G401.6 (cell line): Measurements from ENCODE around the gene UBL3.

Experiments used
- FAIRE-seq: peaks from 2 replicates; lab custom pipeline; 2012; peaks lifted over from hg19 to GRCh38; lab: Jason Lieb, UNC

The UBL3 gene

DNA sequence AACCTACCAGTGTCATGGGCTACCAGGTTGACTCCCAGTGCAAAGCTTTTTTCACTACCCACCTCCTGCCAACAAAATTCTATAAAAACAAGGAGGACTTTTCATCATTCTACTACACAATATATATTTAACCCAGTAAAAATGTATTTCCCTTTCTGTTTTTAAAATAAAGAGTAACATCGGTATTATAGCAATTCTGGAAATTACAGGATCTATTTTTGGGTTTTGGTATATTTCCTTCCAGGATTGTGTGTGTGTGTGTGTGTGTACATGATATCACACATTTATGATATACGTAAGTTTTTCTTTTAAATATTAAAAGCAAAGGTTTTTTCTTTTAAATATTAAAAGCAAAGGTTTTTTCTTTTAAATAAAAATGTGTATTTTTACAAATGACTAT lies 6.0 kb upstream of the UBL3 start:
- FAIRE-seq = no peak

DNA sequence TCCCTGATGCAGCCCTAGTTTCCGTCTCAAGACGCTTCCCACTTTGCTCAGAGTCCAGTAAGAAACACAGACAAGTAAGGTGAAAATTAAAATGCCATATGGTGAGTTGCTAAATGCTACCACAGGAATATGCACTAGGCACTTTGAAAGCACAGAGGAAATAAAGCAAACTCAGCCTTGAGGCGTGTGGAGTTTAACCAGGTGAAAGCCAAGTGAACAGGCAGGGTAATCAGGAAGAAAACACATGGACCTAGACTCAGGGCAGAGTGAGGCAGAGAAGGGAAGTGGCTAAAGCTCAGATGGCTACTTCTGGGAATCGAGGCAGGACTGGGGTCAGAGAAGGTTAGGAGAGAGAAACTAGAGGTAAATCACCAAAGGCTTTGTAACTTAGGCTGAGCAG lies 5.4 kb upstream of the UBL3 start:
- FAIRE-seq = no peak

DNA sequence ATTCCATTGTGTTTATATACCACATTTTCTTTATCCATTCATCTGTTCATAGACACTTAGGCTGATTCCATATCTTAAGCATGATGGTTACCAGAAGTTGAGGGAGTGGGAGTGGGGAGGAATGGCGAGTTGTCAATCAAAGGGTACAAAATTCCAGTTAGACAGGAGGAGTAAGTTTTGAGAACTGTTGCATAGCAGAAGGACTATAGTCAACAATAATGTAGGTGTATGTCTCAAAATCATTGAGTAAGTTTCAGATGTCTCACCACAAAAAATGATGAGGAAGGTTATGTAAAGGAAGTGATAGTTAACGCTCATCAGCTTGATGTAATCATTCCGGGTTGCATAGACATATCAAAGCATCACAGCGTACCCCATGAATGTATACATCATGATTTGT lies 4.6 kb upstream of the UBL3 start:
- no peak for FAIRE-seq

DNA sequence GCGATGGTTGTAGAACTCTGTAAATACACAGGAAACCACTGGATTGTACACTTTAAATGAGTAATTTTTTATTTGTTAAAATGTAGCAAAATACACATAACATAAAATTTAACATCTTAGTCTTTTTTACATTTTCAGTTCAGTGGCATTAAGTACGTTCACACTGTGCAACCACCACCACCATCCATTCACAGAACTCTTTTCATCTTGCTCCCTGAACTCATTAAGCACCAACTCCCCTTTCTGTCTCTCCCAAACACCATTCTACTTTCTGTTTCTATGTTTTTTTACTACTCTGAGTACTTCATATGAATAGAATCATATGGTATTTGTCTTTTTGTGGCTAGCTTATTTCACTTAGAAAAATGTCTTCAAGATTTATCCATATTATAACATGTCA lies 2.7 kb upstream of the UBL3 start:
- FAIRE-seq = no peak

DNA sequence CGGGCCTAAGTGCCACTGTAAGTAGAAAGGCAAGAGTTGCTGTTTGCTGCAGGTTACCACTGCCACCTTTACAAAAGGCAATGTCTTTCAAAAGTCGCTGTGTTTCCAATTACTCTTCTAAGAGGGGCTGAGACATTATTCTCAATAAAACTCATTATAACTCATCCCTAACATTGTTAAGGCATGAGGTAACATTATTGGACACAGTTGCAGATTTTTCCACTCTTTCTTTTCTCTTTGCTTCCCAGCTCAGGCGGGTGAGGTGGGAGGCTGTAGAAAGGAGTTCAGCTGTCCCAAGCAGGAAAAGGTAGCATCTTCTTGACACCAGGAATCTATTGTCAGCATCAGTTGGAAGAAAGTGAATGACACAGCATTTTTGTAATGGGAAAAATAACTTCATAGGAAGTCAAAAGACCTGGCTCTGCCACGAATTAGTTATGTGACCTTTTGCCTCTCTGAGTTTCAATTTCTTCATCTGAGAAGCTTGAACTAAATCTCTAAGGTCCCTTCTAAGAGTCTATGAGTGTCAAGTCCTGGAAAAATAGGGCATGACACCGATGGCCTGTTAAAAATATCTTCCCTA lies 2.1 kb upstream of the UBL3 start:
- FAIRE-seq = no peak

DNA sequence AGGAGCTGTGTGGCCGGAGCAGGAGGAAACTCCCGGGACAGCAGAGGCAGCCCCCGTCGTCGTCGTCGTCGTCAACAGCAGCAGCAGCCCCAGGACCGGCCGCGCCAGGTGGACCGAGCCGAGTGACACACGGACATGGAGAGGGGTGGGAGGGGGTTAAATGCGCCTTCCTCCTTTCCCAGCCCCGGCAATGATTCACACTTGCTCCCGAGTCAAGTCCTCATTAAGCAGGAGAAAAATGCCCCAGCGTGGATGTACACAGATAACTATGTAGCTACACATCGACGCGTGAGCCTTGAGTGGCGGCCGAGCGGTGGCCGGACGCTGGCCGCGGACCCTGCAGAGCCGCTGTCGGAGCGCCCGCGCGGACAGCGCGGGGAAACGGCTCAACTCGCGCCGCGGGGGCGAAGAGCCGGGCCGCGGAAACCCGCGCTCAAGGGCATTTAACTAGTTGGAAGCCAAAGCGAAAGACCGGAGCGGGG lies 645 bp downstream of the UBL3 start:
- no peak for FAIRE-seq

DNA sequence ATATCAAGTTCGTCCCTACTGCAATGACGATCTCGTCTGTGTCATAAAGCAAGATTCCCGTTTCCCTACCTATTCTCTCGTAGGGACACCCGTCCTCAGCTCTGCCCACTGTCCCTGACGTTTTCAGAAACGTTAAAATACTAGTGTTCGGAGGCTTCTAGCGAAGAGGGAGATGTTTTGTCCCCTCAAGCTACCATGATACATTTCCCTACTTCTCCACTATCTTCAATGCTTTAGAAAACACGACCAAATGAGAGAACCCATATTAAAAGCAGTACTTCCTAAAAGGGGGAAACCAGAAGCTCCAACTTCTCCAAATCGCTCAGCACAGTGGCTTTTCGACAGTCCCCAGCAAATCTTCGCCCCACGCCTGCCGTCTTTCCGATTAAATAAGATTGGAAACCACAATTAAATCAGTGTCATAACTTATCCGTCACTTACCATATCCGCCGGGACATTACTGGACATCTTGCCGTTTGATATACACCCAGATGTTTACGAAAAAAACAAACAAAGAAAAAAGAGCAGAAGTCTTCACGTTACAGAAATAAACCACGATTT lies 1.3 kb downstream of the UBL3 start:
- FAIRE-seq = no peak

DNA sequence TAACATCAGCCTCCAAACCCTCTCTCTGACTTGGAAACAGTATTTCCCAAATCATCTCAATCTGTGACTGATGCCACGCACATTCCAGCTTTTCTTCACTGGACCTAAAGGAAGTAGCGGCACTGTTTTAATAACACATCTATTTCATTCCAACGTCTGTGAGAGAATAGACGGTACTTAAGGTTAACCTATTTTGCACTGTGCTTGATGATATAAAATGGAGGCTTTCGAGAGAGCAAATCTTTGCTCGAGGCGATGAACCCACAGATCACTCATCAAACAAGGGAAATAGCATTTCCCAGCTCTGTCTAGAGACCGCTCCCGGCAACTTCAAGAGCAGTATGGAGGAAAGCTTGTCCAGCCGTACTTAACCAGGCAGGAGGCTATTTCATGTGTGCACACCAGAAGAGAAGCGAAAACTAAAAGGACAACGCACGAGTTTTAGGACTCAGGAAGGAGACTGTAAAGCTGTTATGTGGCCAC lies 2.9 kb downstream of the UBL3 start:
- FAIRE-seq = no peak

DNA sequence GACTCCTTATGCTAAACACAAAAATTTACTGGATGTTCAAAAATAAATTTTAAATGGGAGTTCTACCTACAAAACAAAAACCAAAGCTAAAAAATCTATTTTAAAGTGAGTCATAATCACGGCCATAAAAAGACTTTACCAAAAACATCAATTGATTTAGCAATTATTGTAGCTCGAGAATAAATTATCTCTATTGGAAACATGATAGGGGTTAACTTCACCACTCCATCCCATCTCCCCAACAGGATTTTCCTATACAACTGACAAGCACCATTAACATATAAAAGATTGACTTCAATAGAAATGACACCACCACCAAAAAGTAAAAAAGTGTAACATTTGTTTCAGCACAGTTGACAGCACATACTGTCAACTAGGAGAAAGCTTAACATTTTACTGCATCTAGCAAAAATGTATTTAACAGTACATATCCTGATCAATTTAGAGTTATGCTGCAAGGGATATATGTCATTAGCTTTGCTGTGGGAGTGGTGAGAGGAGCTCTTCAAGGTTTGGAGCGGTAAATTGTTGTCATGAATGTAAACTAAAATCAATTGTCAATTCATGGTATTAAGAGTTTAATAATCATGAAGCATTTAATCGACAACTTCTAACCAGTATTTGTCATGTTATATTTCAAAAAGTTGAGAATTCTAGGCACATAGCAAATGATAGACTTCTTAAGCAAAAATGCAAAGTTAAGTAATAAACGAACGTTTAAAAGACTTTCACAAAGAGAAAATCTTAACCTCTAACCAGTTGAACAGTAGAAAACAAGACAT lies 3.8 kb downstream of the UBL3 start:
- FAIRE-seq = no peak

DNA sequence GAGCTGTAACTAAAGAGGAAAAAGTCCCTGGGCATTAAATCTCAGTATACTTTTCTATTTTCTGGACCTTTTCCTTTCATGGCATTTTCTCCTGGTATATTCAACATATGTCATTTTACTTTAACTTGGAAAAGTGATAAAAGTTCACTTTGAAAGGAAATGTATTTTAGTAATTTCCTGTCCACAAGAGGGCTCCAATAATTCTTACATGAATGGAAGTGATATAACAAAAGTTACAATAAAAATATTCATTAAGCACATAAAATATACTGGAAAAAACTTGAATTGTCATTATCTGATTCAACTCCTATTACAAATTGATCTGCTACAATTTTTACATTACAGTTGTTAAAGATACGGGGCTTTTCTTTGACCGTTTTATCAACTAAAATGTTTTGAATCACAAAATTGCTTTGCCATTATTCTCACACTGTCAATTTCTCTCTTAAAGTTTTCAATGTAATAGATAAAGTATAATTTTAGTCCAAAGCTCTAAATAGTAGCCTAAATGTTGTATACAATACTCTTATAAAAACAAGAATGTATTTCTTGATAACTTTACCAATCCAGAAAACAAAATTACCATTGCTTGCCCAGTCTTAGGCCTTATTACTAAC lies 4.9 kb downstream of the UBL3 start:
- peak; percentile 91 for FAIRE-seq

DNA sequence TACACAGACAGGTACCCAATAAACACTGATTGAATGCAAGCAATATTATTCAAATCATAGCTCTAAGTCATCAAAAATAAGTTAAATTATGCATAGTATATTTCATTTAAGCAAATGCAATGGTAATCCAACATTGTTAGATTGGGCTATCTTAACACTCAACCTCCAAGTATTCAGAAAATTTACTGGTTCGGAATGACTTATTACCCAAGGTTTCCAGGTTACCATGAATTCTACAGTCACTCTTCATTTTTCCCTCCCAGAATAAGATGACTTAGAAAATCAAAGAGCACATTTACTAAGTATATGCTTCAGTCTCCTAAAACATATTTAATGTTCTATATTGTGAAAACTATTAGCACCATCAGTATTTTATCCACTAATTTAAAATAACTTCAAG lies 6.0 kb downstream of the UBL3 start:
- FAIRE-seq = no peak

DNA sequence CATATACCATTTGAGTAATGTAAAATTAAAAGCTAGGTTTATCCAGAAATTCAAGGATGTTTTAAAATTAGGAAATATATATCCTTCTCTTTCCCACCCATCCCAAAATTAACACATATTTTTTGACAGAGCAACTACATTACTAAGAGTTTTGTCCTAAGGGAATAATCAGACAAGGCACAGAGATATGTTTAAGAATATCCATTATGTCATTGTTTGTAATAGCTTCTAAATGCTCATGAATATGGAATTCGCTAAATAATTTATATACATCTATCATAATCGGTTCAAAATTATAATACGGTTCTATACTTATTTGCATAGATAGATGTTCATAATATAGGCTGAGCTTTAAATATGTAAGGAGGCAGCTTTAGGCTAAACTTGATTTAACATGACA lies 9.8 kb downstream of the UBL3 start:
- FAIRE-seq = peak; percentile 52

DNA sequence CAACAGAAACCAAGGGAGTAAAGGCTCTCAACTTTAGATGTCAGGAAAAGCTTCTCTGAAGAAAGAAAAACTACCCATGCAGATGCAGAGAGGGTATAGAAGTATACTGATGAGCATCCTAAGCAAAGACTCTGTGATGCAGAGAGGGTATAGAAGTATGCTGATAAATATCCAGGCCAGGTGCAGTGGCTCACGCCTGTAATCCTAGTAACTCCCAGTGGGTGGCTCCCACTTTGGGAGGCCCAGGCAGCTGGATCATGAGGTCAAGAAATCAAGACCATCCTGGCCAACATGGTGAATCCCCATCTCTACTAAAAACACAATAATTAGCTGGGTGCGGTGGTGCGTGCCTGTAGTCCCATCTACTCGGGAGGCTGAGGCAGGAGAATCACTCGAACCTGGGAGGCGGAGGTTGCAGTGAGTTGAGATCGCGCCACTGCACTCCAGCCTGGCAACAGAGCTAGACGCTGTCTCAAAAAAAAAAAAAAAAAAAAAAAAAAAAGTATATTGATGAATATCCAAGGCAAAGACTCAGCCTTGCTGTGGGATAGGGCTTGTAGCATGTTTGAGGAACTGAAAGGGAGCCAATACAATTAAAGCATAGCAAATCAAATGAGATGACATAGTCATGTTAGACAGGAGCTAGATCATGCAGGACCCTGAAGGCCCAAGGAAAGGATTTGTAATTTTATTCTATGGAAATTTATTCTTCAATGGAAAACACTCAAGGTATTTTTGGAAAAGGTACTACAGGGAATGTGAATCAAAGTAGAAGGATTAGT lies 14.9 kb downstream of the UBL3 start:
- no peak for FAIRE-seq

DNA sequence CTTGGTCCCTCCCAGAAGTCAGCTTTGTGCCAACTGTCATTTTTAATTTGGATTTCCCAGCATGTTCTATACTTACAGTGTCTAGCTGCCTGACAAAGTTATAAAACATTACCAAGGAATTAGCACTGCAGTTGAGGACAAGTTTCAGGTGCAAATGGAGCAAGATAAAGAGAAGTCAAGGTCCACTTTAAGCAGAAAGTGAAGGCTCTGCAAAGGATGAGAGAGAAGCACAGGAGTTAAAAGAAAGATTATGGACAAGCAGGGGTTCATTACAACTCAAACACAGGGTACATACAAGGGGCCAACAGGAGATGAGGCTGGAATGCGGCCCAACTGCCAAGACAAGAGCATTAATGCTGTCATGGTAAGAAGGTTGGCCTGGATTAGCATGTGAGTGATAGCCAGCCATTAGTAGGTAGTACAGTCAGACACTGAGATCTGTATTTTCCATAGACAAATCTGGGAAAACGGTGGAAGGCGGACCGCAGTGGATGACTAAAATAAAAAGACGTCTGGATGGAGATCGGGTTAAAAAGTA lies 17.6 kb downstream of the UBL3 start:
- no peak for FAIRE-seq

DNA sequence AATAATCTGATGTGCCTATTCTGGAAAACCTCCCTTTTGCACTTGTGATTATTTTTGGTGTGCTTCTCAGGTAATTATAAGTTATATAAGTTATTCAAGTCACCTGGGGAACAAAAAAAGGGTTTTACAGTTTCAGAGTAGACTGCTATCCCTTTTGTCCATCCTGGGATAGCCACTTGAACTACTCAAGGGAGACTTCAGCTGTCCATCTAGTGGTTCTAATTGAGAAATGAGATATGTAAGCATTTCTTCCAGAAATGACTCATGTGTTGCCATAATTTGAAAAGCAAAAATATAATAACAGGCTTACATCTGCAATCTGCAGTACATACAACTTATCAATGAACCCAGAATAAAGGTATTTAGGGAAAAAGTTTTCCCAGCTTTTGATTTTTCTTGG lies 20.4 kb downstream of the UBL3 start:
- no peak for FAIRE-seq

DNA sequence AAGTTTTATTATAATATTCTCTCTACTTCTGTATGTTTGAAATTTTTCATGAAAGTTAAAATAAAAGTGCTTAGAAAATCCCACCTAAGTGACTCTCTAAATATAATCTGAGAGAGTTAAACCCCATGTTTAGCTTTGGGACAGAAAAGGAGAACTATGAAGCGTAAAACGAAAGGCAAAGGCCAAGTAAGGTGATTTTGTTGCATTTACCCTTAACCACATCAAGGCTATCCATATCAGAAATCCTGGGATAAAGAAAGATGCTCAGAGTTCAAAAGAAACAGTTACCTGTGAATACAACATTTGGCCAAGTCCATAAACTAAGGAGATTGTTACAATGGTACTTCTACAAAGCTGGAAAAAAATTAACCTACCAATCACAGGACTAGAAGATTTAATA lies 31.3 kb downstream of the UBL3 start:
- no peak for FAIRE-seq

DNA sequence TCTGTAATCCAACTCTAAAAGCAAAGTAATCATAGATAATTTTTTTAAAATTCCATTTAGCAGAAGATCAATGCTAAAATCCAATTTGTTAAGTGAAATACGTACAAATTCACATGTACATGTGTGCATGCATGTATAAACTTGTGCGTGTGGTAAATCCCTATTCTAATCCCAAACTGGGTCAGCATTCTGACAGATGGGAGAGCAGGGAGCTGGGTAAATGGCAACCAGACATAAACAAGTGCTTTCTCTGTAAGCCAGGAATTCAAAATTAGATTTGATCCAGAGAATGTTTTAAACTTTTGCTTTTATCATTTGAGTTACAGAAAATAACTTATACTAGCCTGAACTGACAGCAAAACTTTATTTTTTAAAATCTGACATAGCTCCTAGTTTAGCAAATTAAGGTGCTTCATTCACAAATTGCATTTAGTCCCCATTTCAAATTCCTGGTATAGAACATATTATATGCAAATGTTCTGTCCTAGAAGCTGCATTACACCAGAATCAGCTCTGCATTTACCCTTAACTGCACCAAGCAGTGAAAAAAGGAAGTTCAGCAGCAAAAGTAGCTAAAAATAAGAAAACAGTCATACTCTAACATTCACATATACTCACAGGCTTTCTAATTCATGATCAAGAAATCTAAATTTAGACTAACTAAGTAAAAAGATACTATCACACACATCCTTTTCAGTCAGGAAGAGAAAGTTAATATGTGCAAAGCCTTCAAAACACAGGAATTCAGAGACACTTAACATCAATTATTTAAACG lies 32.6 kb downstream of the UBL3 start:
- no peak for FAIRE-seq

DNA sequence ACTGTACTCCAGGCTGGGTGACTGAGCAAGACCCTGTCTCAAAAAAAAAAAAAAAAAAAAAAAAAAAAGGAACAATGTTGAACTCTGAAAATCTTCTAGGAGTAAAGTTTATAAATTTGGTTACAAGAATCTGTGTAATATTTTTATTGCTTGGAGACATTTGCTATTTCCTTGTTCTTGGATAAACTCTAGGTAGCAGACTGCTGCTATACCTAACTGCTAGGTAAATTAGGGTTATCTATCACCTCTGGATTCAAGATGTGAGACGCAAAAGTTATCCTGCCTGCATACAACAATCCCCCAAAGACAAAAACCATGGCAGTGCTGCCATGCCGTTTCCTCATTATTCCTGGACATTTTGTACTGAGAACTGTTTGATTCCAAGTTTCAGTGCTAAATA lies 33.7 kb downstream of the UBL3 start:
- FAIRE-seq = no peak

DNA sequence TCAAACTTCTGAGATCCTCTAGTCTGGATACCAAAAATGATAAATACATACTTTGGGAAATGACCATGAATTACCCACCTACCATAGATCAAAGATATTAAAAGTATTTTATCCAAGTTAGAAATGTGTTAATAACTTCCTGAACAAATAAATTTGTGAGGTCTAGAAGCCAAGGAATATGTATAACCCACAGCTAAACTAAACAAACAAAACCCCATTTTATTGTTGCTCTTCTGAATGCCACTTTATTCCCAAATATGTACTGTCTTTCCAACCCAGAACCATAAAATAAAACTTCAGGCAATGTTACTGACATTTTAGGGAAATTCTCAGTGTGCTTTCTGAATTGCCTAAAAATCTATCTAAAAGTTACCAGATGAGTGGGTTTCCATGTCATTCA lies 35.1 kb downstream of the UBL3 start:
- no peak for FAIRE-seq

DNA sequence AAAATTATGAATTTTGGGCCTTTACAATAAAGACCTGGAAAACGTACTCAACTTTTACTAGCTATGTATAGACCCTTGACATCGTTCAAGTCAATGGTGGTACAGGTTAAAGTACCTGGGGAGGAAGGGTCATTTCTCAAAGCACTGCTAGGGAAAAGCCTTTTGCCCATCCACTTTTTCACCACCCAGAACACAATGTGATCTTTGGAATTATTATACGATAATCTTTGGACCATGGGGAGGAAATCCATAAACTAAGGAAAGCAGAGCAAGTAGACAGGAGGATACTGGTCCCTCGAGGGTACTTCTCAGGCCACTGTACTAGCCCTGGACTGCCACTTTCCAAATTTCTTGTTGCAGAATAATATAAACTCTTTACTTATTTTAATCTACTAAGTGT lies 39.5 kb downstream of the UBL3 start:
- FAIRE-seq = no peak

DNA sequence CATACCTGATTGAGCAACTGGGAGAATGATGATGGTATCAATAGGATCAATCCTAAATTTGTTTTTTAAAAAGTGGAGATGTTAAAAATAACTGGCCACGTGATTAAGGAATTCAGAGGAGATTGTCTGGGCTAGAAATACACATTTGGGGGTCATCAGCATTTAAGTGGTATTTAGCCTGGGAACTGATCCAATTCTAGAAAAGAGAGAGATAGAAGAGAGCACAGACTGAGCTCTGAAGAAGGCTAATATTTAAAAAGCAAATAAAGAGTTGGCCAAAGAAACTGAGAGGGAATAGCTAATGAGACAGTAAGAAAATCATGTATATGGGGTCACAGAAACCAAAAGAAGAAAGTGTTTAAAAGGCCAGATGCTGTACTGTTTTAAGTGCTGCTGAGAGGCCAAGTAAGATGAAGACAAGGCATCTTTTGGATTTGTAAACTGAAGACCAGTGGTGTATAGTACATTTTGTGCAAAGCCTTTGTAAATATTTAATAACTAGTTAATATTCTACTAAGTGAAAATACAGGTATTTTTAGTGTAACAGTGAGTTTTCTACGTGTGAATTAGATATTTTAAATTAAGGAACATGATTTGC lies 40.2 kb downstream of the UBL3 start:
- no peak for FAIRE-seq
